ENCODE data around the gene VWA5B2.

Gene VWA5B2

DNA sequence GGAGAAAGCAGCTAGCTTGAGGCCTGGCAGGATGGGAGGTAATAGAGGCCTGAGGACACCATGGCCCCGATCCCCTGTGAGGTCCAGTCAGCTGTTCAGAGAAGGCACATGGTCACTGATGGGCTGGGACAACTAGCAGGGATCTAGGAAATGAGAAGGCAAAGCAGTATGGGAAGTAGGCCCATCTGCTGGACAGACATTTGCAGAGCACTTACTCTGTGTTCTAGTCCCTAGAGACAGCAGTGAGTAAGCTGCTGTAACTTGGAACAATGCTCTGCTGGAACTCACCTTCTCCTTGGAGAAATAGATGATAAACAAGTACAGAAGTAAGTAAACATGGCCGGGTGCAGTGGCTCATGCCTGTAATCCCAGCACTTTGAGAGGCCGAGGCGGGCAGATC is 53.6 kb downstream of the VWA5B2 start:
- DNase-seq = no peak

DNA sequence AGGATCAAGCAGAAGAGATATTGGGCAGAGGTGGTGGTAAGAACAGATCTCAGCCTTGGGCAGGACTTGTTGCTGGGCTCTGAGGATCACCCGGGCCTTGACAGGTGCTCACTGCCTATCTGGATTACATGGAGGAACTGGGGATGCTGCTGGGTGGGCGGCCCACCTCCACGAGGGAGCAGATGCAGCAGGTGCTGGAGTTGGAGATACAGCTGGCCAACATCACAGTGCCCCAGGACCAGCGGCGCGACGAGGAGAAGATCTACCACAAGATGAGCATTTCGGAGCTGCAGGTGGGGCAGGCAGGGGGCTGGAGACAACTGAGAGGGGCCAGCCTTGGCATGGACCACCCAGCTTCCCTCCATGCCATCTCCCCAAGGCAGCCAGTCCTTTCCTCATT is 54.3 kb downstream of the VWA5B2 start:
- DNase-seq = no peak

DNA sequence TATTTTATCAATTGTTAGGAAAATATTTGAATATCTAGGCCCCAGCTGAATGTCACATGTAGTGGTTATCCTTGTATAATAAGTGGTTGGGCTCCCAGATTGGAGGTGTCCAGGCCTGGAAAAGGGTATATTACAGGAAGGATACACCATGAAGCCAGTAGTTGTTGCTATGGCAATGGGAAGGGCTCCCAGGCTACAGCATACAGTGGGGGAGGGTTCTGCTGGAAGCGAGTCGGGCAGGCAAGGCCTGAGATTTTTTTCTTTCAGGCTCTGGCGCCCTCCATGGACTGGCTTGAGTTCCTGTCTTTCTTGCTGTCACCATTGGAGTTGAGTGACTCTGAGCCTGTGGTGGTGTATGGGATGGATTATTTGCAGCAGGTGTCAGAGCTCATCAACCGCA is 55.3 kb downstream of the VWA5B2 start:
- DNase-seq = peak; percentile 39

DNA sequence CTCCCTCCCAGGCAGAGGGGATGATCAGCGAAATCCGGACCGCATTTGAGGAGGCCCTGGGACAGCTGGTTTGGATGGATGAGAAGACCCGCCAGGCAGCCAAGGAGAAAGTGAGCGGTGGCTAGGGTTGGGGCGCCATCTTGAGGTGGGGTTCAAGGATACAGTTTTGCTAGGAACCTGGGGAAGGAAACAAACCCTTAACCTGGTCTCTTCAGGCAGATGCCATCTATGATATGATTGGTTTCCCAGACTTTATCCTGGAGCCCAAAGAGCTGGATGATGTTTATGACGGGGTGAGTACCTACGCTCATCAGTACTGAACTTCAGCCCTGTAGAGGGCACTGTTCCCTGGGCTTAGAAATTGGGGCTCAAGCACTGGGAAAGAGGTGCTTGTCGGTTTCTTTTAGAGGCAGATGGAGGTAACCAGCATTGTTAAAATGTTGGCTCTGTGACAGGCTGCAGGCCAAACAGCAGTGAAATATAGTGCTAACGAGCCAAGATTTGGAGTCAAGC is 60.1 kb downstream of the VWA5B2 start:
- DNase-seq = peak; percentile 68

GRCh38 chr3:184290331-184290730 is 60.9 kb downstream of the VWA5B2 start:
- no peak for DNase-seq

DNA sequence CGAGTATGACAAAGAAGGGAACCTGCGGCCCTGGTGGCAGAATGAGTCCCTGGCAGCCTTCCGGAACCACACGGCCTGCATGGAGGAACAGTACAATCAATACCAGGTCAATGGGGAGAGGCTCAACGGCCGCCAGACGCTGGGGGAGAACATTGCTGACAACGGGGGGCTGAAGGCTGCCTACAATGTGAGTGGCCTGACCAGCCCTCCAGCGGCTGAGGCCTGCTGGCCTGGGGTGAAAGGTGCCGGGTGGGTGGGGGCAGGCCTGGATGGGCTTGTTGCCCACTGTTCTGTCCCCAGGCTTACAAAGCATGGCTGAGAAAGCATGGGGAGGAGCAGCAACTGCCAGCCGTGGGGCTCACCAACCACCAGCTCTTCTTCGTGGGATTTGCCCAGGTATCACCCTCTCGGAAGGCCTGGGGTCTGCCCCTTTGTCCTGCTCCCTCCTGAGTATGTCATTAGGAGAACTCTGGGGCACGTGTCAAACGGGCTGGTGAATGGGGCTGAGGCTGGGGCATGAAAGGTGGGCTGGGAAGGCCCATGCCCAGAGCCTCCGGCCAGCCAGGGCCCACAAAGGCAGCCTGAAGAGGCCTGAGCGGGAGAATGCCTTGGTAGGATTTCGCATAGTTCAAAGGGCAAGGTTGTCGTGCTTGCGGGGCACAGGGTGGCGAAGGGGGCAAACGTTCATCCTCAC is 61.8 kb downstream of the VWA5B2 start:
- DNase-seq = no peak
